HG03521 (cell line): ENCODE data around the gene CAPN6.

Experiments
- ATAC-seq: cut with Tn5 transposase; IDR thresholded peaks from one replicate; pipeline ENCODE4 v1.9.1; 2021; ENCODE audit warnings: mild to moderate bottlenecking, moderate library complexity; ENCODE audit not compliant: unreplicated experiment

Gene CAPN6

DNA sequence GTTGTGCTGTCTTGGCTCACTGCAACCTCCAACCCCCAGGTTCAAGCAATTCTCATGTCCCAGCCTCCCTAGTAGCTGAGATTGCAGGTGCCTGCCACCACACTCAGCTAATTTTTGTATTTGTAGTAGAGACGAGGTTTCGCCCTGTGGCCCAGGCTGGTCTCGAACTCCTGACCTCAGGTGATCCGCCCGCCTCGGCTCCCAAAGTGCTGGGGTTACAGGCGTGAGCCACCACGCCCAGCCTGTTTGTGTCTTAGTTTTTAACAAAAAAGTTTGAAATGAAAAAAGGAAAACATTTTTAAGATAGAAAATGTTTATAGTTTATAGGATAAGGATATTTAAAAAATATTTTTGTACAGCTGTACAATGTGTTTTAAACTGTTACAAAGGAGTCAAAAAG lies 62.4 kb downstream of the CAPN6 start:
- no peak for ATAC-seq

GRCh38 chrX:111200327-111200726 lies 70.0 kb downstream of the CAPN6 start:
- no peak for ATAC-seq

DNA sequence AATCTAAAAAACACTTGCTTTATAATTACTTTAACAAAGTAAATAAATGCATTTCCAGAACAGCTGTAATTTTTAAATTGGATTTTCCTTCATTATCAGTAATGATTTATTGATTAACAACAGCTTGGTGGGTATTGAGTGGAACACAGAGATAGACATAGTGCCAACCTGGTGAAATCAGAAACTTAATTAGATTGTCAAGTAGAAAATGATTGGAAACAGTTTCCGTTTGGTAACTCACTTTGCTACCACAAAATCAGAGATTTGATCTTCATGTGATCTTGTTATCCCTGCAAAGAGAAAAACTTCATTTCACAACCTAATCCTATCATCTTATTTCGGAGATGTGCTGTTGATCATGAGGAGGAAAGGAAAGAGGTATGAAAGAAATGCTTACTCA lies 70.8 kb downstream of the CAPN6 start:
- ATAC-seq: no peak
